ENCODE measurements around the gene FAM118A. TPM values are rescaled to one million over a fixed set of nuclear protein-coding genes. Genes with fewer than 3 reads are reported as not detected.

The FAM118A gene
- polyA plus RNA-seq, 1 donor (not counting 4 experiments of a cell fraction or from before 2014, with no cell fraction given), result 31.1 TPM

DNA sequence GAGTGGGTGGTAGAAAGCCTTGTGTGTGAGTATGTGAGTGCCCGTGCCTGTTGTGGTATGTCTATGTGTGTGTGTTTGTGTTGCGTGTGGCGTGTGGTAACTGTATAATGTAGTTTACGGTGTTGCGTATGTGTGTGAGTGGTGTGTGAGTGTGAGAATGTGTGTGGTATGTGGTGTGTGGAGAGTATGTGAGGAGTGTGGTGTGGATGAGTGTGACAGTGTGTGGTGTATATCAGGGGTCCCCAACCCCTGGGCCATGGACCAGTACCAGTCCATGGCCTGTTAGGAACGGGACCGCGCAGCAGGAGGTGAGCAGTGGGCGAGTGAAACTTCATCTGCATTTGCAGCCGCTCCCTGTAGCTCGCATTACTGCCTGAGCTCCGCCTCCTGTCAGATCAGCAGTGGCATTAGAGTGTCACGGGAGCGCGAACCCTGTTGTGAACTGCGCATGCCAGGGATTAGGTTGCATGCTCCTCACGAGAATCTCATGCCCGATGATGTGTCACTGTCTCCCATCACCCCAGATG lies 19.3 kb upstream of the FAM118A start:
- Histone ChIP-seq H3K36me3 (ENCODE audit: control insufficient read depth in 2 of 2, extremely low read depth in 1 of 2, insufficient read depth in 2 of 2, low read length in 2 of 2) (no peaks in the 10 kb centered on the region), H3K9me3 (ENCODE audit: control insufficient read depth, low read depth, low read length) (no peaks in the 10 kb centered on the region), H3K4me2 (ENCODE audit: control insufficient read depth, extremely low read depth, insufficient read depth, low read depth, low read length) (peak overlapping the region; percentile 48), H3K4me3 (ENCODE audit: control insufficient read depth in 2 of 3, extremely low read depth in 1 of 3, insufficient read depth in 2 of 3, low read depth in 1 of 3, low read length in 3 of 3) (no peak overlapping the region), H3K9me1 (ENCODE audit: control insufficient read depth, extremely low read depth, insufficient read depth, low read length) (no peaks in the 10 kb centered on the region), H3K4me1 (ENCODE audit: control insufficient read depth, extremely low read depth, insufficient read depth, low read length) (peaks cover 3% of the 10 kb centered on the region), H2AFZ (ENCODE audit: control insufficient read depth, low read length) (peak overlapping the region; percentile 75), H3K79me2 (ENCODE audit: control insufficient read depth, insufficient read depth, low read length) (no peaks in the 10 kb centered on the region), H3K27ac (ENCODE audit: control insufficient read depth, insufficient read depth, low read length) (no peak overlapping the region), H4K20me1 (ENCODE audit: control insufficient read depth, extremely low read depth, insufficient read depth, low read length) (no peaks in the 10 kb centered on the region), H3K27me3 (ENCODE audit: control insufficient read depth, extremely low read depth, insufficient read depth, low read length) (peaks cover 27% of the 10 kb centered on the region), H3K9ac (ENCODE audit: control insufficient read depth, extremely low read depth, insufficient read depth, low read length) (no peak overlapping the region)
- TF ChIP-seq, protein P1, sequence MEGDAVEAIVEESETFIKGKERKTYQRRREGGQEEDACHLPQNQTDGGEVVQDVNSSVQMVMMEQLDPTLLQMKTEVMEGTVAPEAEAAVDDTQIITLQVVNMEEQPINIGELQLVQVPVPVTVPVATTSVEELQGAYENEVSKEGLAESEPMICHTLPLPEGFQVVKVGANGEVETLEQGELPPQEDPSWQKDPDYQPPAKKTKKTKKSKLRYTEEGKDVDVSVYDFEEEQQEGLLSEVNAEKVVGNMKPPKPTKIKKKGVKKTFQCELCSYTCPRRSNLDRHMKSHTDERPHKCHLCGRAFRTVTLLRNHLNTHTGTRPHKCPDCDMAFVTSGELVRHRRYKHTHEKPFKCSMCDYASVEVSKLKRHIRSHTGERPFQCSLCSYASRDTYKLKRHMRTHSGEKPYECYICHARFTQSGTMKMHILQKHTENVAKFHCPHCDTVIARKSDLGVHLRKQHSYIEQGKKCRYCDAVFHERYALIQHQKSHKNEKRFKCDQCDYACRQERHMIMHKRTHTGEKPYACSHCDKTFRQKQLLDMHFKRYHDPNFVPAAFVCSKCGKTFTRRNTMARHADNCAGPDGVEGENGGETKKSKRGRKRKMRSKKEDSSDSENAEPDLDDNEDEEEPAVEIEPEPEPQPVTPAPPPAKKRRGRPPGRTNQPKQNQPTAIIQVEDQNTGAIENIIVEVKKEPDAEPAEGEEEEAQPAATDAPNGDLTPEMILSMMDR (optimal IDR thresholded peaks at IDR 0.05 in 1 of 3, IDR thresholded peaks at IDR 0.05 in 1 of 3, conservative IDR thresholded peaks at IDR 0.05 in 1 of 3; ENCODE audit: extremely low read depth in 1 of 3, insufficient read depth in 2 of 3, low read length in 3 of 3), result no peak
- no peak for TF ChIP-seq EZH2 (IDR thresholded peaks at IDR 0.05; ENCODE audit: low read length)
- FAIRE-seq (peak; percentile 51), DNase-seq (ENCODE audit: low read depth, low spot score) (no peak)
- dilution Hi-C loops (cut with MboI; ENCODE audit: extremely low pct_ligation_motif_present, low sequenced_read_pairs), result no loop called here

DNA sequence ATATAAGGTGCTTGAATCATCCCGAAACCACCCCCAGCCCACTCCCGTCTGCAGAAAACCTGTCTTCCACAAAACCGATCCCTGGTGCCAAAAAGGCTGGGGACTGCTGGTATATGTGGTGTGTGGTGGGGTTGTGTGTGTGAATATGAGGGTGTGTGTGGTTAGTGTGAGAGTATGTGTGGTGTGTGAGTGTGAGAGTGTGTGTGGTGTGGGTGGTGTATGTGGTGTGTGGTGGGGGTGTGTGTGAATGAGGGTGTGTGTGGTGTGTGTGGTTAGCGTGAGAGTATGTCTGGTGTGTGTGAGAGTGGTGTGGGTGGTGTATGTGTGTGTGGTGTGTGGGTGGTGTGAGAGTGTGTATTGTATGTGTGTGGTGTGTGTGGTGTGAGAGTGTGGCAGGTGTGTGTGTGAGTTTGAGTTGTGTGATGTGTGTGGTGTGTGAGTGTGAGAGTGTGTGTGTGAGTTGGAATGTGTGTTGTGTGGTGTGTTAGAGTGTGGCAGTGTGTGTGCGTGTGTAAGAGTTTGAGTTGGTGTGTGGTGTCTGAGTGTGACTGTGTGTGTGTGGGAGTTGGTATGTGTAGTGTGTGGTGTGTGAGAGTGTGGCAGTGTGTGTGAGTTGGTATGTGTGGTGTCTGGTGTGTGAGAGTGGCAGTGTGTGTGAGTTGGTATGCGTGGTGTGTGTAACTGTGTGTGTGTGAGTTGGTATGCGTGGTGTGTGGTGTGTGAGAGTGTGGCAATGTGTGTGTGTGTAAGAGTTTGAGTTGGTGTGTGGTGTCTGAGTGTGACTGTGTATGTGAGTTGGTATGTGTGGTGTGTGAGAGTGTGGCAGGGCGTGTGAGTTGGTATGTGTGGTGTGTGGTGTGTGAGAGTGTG lies 18.4 kb upstream of the FAM118A start:
- dilution Hi-C loops (cut with MboI; ENCODE audit: extremely low pct_ligation_motif_present, low sequenced_read_pairs), result no loop called here
- TF ChIP-seq, protein P1 (optimal IDR thresholded peaks at IDR 0.05 in 1 of 3, IDR thresholded peaks at IDR 0.05 in 1 of 3, conservative IDR thresholded peaks at IDR 0.05 in 1 of 3; ENCODE audit: extremely low read depth in 1 of 3, insufficient read depth in 2 of 3, low read length in 3 of 3), result no peak
- TF ChIP-seq EZH2 (IDR thresholded peaks at IDR 0.05; ENCODE audit: low read length), result no peak
- Histone ChIP-seq H2AFZ (ENCODE audit: control insufficient read depth, low read length) (no peak overlapping the region), H3K27ac (ENCODE audit: control insufficient read depth, insufficient read depth, low read length) (no peak overlapping the region), H3K4me1 (ENCODE audit: control insufficient read depth, extremely low read depth, insufficient read depth, low read length) (peaks cover 3% of the 10 kb centered on the region), H3K4me3 (ENCODE audit: control insufficient read depth in 2 of 3, extremely low read depth in 1 of 3, insufficient read depth in 2 of 3, low read depth in 1 of 3, low read length in 3 of 3) (no peak overlapping the region), H3K9me3 (ENCODE audit: control insufficient read depth, low read depth, low read length) (no peaks in the 10 kb centered on the region), H3K27me3 (ENCODE audit: control insufficient read depth, extremely low read depth, insufficient read depth, low read length) (peaks cover 20% of the 10 kb centered on the region), H3K79me2 (ENCODE audit: control insufficient read depth, insufficient read depth, low read length) (no peaks in the 10 kb centered on the region), H4K20me1 (ENCODE audit: control insufficient read depth, extremely low read depth, insufficient read depth, low read length) (no peaks in the 10 kb centered on the region), H3K36me3 (ENCODE audit: control insufficient read depth in 2 of 2, extremely low read depth in 1 of 2, insufficient read depth in 2 of 2, low read length in 2 of 2) (no peaks in the 10 kb centered on the region), H3K9me1 (ENCODE audit: control insufficient read depth, extremely low read depth, insufficient read depth, low read length) (no peaks in the 10 kb centered on the region), H3K9ac (ENCODE audit: control insufficient read depth, extremely low read depth, insufficient read depth, low read length) (no peak overlapping the region), H3K4me2 (ENCODE audit: control insufficient read depth, extremely low read depth, insufficient read depth, low read depth, low read length) (no peak overlapping the region)
- no peak for DNase-seq (ENCODE audit: low read depth, low spot score)
- peak; percentile 17 for FAIRE-seq

Measured in keratinocyte (primary cell).